ENCODE measurements around the gene ATP6V0C.

Gene ATP6V0C

GRCh38 chr16:2474877-2475412 lies 38.8 kb upstream of the ATP6V0C start, which contains the start of gene TBC1D24:
TSS of gene TBC1D24 (plus strand) at chr16:2475127. CDS start at chr16:2496149, 21,022 bp downstream.
- peaks cover 7% of the 10 kb centered on the region; the same call in 1 of the 2 replicates for H3K79me2 ChIP-seq (ENCODE audit: insufficient read depth, low read depth)
- H3K9ac ChIP-seq: peak within 1 kb of the TSS; percentile 91
- no peak for TF ChIP-seq CTCF (conservative IDR thresholded peaks at IDR 0.05; ENCODE audit: low read depth, low read length)
- peak within 1 kb of the TSS; percentile 70 for H3K27ac ChIP-seq
- H2AFZ ChIP-seq (ENCODE audit: low read depth): peak within 1 kb of the TSS; percentile 90
- H3K4me2 ChIP-seq: peak within 1 kb of the TSS; percentile 95
- H3K4me3 ChIP-seq (IDR thresholded peaks at IDR 0.05; ENCODE audit: insufficient read depth, low read depth, low read length): no peak within 1 kb of the TSS
- no peaks in the 10 kb centered on the region for H3K36me3 ChIP-seq (ENCODE audit: insufficient read depth)
- H4K20me1 ChIP-seq (ENCODE audit: insufficient read depth): no peaks in the 10 kb centered on the region
- H3K27me3 ChIP-seq (ENCODE audit: insufficient read depth, low read depth): peaks cover 25% of the 10 kb centered on the region
- peaks cover 32% of the 10 kb centered on the region for H3K4me1 ChIP-seq (ENCODE audit: low read depth, poor library complexity, severe bottlenecking)

GRCh38 chr16:2475413-2476344 lies 38.1 kb upstream of the ATP6V0C start:
- Histone ChIP-seq H2AFZ (ENCODE audit: low read depth) (peak overlapping the region; percentile 52), H3K9ac (peak overlapping the region; percentile 27; the same call in 1 of the 2 replicates), H4K20me1 (ENCODE audit: insufficient read depth) (no peaks in the 10 kb centered on the region)

GRCh38 chr16:2476345-2476720 lies 37.4 kb upstream of the ATP6V0C start:
- Histone ChIP-seq H3K4me3 (IDR thresholded peaks at IDR 0.05; ENCODE audit: insufficient read depth, low read depth, low read length) (no peak overlapping the region), H4K20me1 (ENCODE audit: insufficient read depth) (no peaks in the 10 kb centered on the region), H3K4me1 (ENCODE audit: low read depth, poor library complexity, severe bottlenecking) (peaks cover 20% of the 10 kb centered on the region), H3K79me2 (ENCODE audit: insufficient read depth, low read depth) (peaks cover 7% of the 10 kb centered on the region; the same call in 1 of the 2 replicates), H3K27ac (no peak overlapping the region), H3K9ac (no peak overlapping the region), H2AFZ (ENCODE audit: low read depth) (no peak overlapping the region), H3K4me2 (no peak overlapping the region), H3K36me3 (ENCODE audit: insufficient read depth) (no peaks in the 10 kb centered on the region), H3K27me3 (ENCODE audit: insufficient read depth, low read depth) (peaks cover 12% of the 10 kb centered on the region)
- no peak; the same call in 1 of the 2 replicates for TF ChIP-seq CTCF (conservative IDR thresholded peaks at IDR 0.05; ENCODE audit: low read depth, low read length)

More at GRCh38 chr16:2475413-2476344, 38.1 kb upstream of the ATP6V0C start:
- no peak; the same call in 1 of the 2 replicates for TF ChIP-seq CTCF (conservative IDR thresholded peaks at IDR 0.05; ENCODE audit: low read depth, low read length)
- Histone ChIP-seq H3K4me3 (IDR thresholded peaks at IDR 0.05; ENCODE audit: insufficient read depth, low read depth, low read length) (no peak overlapping the region), H3K27ac (no peak overlapping the region), H3K27me3 (ENCODE audit: insufficient read depth, low read depth) (peaks cover 18% of the 10 kb centered on the region), H3K79me2 (ENCODE audit: insufficient read depth, low read depth) (peaks cover 7% of the 10 kb centered on the region; the same call in 1 of the 2 replicates), H3K4me1 (ENCODE audit: low read depth, poor library complexity, severe bottlenecking) (peaks cover 26% of the 10 kb centered on the region), H3K4me2 (peak overlapping the region; percentile 80), H3K36me3 (ENCODE audit: insufficient read depth) (no peaks in the 10 kb centered on the region)

- Histone ChIP-seq H3K27ac (no peak overlapping the region), H3K36me3 (ENCODE audit: insufficient read depth) (no peaks in the 10 kb centered on the region), H3K4me2 (no peak overlapping the region), H3K79me2 (ENCODE audit: insufficient read depth, low read depth) (peaks cover 7% of the 10 kb centered on the region; the same call in 1 of the 2 replicates), H3K4me1 (ENCODE audit: low read depth, poor library complexity, severe bottlenecking) (peaks cover 16% of the 10 kb centered on the region), H3K4me3 (IDR thresholded peaks at IDR 0.05; ENCODE audit: insufficient read depth, low read depth, low read length) (no peak overlapping the region), H3K27me3 (ENCODE audit: insufficient read depth, low read depth) (peaks cover 8% of the 10 kb centered on the region), H4K20me1 (ENCODE audit: insufficient read depth) (no peaks in the 10 kb centered on the region), H2AFZ (ENCODE audit: low read depth) (no peak overlapping the region), H3K9ac (no peak overlapping the region)
- no peak for TF ChIP-seq CTCF (conservative IDR thresholded peaks at IDR 0.05; ENCODE audit: low read depth, low read length)
Observed at GRCh38 chr16:2476741-2477140, 37.0 kb upstream of the ATP6V0C start.

Data from KMS-11 (cell line).